ENCODE results near the gene IER3IP1. TPM values are rescaled to one million over a fixed set of nuclear protein-coding genes. Genes with fewer than 3 reads are reported as not detected.

Gene IER3IP1
- total RNA-seq, 1 experiment from 2014 or later, result 17.7 TPM

DNA sequence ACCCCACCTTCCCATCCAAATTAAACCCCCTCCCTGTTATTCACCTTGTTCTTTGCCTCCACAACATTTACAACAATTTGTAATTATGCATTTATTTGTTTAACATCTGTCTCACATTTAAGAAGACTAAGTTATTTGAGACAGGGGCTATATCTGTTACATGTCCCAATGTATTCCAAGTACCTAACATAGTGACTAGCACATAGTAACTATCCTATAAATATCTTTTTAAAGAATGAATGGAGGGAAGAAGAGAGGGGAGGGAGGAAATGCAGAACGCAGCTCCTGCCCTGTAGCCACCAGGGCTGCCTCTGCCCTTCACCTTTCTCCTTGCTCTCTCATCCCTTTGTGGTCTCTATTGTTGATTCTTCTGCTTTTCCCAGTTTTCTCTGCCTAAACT, 66.4 kb downstream of the IER3IP1 start:
- no TSS peak for BruUV-seq (replicated peaks)
- no peak for DNase-seq (ENCODE audit: low spot score)
- no peaks in the 10 kb centered on the region for H3K4me1 ChIP-seq (ENCODE audit: insufficient read depth, low read length, poor library complexity, severe bottlenecking)
- intact Hi-C loops (cut with micrococcal nuclease; ENCODE audit: unreplicated experiment), result no loop called here
- no peak overlapping the region for H3K4me3 ChIP-seq (ENCODE audit: low read depth, low read length, poor library complexity, severe bottlenecking)
- H3K9me3 ChIP-seq (ENCODE audit: low read depth, low read length, poor library complexity, severe bottlenecking), result no peaks in the 10 kb centered on the region
- H3K27me3 ChIP-seq (replicated peaks; ENCODE audit: insufficient read depth, low read depth, low read length, poor library complexity), result no peaks in the 10 kb centered on the region
- POLR2A ChIA-PET (ENCODE audit: low non-redundant PET), result no interaction called here
- no peak for TF ChIP-seq CTCF (conservative IDR thresholded peaks at IDR 0.05; ENCODE audit: low read depth, low read length)
- no peak for TF ChIP-seq EZH2 (IDR thresholded peaks at IDR 0.05; ENCODE audit: borderline replicate concordance, low read depth, low read length, poor library complexity, severe bottlenecking)
- H3K36me3 ChIP-seq (ENCODE audit: insufficient read depth, low read length, poor library complexity, severe bottlenecking), result peaks cover 25% of the 10 kb centered on the region
- CTCF ChIA-PET, result no interaction called here
- no peak overlapping the region for H3K27ac ChIP-seq (ENCODE audit: low read depth, low read length, poor library complexity, severe bottlenecking)

DNA sequence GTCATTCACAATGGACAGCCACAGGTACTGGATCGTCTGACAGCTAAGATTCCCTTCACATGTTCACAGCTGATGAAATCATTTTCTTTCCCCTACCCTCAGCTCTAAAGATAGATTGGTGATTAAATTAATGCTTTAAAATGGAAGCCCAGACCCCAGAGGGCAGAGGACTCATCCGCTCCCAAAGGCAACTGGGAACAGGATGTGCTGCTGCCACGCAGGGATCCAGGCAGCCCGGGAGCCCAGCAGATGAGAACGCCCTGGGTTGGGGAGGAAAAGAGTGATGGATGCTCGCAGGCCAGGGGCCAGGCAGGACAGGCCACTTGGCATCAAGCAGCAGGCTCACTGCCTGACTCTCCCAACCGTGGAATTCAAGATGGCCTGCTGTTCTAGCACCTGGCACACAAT, 67.2 kb downstream of the IER3IP1 start:
- no peak for TF ChIP-seq EZH2 (IDR thresholded peaks at IDR 0.05; ENCODE audit: borderline replicate concordance, low read depth, low read length, poor library complexity, severe bottlenecking)
- TF ChIP-seq CTCF (conservative IDR thresholded peaks at IDR 0.05; ENCODE audit: low read depth, low read length), result no peak
- no peak for DNase-seq (ENCODE audit: low spot score)
- H3K4me3 ChIP-seq (ENCODE audit: low read depth, low read length, poor library complexity, severe bottlenecking), result no peak overlapping the region
- no peak overlapping the region for H3K27ac ChIP-seq (ENCODE audit: low read depth, low read length, poor library complexity, severe bottlenecking)
- ChIA-PET CTCF (no interaction called here), POLR2A (ENCODE audit: low non-redundant PET) (no interaction called here)
- no peaks in the 10 kb centered on the region for H3K27me3 ChIP-seq (replicated peaks; ENCODE audit: insufficient read depth, low read depth, low read length, poor library complexity)
- H3K36me3 ChIP-seq (ENCODE audit: insufficient read depth, low read length, poor library complexity, severe bottlenecking), result peaks cover 25% of the 10 kb centered on the region
- no peaks in the 10 kb centered on the region for H3K4me1 ChIP-seq (ENCODE audit: insufficient read depth, low read length, poor library complexity, severe bottlenecking)
- intact Hi-C loops (cut with micrococcal nuclease; ENCODE audit: unreplicated experiment), result no loop called here
- BruUV-seq (replicated peaks), result no TSS peak
- H3K9me3 ChIP-seq (ENCODE audit: low read depth, low read length, poor library complexity, severe bottlenecking), result no peaks in the 10 kb centered on the region

DNA sequence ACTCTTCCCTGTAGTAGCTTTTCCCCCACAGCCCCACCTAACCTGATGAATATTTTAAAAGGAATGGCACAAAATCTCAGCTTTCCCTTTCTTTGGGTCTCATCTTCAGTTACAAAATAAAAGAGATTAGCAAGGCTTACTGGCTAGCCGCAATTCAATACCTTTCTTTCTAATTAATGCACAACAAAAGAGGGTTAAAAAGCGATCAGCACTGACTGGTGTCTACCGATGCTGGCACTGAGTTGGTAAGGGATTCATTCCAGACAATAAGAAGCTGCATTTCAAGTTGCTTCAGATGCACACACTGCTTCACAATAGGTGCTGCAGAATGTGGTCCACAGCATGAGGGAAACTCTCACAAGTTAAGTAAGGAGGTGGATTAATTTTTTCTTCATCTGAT, 67.8 kb downstream of the IER3IP1 start:
- intact Hi-C loops (cut with micrococcal nuclease; ENCODE audit: unreplicated experiment), result no loop called here
- no peak for TF ChIP-seq CTCF (conservative IDR thresholded peaks at IDR 0.05; ENCODE audit: low read depth, low read length)
- TF ChIP-seq EZH2 (IDR thresholded peaks at IDR 0.05; ENCODE audit: borderline replicate concordance, low read depth, low read length, poor library complexity, severe bottlenecking), result no peak
- no peaks in the 10 kb centered on the region for H3K4me1 ChIP-seq (ENCODE audit: insufficient read depth, low read length, poor library complexity, severe bottlenecking)
- H3K9me3 ChIP-seq (ENCODE audit: low read depth, low read length, poor library complexity, severe bottlenecking), result no peaks in the 10 kb centered on the region
- ChIA-PET POLR2A (ENCODE audit: low non-redundant PET) (no interaction called here), CTCF (no interaction called here)
- no peak overlapping the region for H3K4me3 ChIP-seq (ENCODE audit: low read depth, low read length, poor library complexity, severe bottlenecking)
- H3K27me3 ChIP-seq (replicated peaks; ENCODE audit: insufficient read depth, low read depth, low read length, poor library complexity), result no peaks in the 10 kb centered on the region
- H3K36me3 ChIP-seq (ENCODE audit: insufficient read depth, low read length, poor library complexity, severe bottlenecking), result peaks cover 20% of the 10 kb centered on the region
- DNase-seq (ENCODE audit: low spot score), result no peak
- BruUV-seq (replicated peaks), result no TSS peak
- no peak overlapping the region for H3K27ac ChIP-seq (ENCODE audit: low read depth, low read length, poor library complexity, severe bottlenecking)

Other genes starting within 250 kb of the IER3IP1 start
- gene ELOA2, start 140.7 kb downstream of the IER3IP1 start, total RNA-seq (2021), result not detected in 2 replicates
- gene HDHD2, start 25.9 kb downstream of the IER3IP1 start, total RNA-seq (2021), result 49.9 and 59.0 TPM in 2 replicates
- not detected in 2 replicates for gene SKOR2, start 75.3 kb upstream of the IER3IP1 start, total RNA-seq (2021)

All from A673 (cell line).